ENCODE measurements around the gene DACT3.

Gene DACT3

DNA sequence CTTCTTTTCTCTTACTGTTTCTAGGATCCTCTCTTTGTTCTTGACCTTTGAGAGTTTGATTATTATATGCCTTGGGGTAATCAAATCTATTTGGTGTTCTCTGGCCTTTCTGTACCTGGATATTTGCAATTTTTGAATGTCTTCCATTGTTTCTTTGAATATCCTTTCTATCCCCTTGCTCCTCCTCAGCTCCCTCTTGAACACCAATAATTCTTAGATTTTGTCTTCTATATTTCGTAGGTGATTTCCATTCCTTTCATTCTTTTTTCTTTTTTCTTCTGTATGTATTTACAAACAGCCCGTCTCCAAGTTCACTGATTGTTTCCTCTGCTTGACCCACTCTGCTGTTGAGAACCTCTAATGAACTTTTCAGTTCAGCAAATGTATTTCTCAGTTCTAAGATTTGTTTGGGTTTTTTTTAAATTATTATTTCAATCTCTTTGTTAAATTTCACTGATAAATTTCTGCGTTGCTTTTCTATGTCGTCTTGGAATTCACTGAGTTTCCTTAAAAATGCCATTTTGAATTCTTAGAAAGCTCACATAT is 62.5 kb downstream of the DACT3 start:
- no peak for DNase-seq (ENCODE audit: low spot score)
